ENCODE data around the gene SMARCAL1.
"Not testable (repeated sequence)": the region's sequence is repeated elsewhere in the genome, so short reads cannot be mapped to it uniquely, and the experiment has no call there.

The SMARCAL1 gene

DNA sequence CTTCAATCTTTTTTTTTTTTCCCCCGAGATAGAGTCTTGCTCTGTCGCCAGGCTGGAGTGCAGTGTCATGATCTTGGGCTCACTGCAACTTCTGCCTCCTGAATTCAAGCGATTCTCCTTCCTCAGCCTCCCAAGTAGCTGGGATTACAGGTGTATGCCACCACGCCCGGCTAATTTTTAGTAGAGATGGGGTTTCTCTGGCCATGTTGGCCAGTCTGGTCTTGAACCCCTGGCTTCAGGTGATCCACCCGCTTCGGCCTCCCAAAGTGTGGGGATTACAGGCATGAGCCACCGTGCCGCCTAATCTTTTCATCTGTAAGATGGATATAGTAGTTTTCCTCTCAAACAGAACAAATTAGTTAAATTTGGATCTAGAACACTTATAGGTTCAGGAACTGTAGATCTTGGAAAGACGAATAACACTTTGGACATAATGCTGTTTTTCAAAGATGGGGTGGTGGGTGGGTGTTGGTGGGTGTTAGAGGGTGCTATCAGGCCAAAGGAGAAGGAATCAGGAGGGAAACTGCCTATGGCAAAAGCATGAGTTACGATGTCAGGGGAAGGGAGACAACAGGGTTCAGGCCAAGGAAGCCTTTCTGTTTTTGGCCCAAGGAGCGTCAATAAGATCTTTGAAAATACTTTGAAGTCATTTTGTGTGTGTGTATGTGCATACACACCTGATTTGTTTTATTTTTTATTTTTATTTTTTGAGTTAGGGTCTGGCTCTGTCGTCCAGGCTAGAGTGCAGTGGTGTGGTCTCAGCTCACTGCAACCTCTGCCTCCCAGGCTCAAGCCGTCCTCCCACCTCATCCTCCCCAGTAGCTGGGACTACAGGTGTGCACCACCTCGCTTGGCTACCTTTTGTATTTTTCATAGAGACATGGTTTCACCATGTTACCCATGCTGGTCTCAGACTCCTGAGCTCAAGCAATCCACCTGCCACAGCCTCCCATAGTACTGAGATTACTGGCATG is 93.1 kb downstream of the SMARCAL1 start:
- TF ChIP-seq, protein P1, sequence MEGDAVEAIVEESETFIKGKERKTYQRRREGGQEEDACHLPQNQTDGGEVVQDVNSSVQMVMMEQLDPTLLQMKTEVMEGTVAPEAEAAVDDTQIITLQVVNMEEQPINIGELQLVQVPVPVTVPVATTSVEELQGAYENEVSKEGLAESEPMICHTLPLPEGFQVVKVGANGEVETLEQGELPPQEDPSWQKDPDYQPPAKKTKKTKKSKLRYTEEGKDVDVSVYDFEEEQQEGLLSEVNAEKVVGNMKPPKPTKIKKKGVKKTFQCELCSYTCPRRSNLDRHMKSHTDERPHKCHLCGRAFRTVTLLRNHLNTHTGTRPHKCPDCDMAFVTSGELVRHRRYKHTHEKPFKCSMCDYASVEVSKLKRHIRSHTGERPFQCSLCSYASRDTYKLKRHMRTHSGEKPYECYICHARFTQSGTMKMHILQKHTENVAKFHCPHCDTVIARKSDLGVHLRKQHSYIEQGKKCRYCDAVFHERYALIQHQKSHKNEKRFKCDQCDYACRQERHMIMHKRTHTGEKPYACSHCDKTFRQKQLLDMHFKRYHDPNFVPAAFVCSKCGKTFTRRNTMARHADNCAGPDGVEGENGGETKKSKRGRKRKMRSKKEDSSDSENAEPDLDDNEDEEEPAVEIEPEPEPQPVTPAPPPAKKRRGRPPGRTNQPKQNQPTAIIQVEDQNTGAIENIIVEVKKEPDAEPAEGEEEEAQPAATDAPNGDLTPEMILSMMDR (IDR thresholded peaks at IDR 0.05; ENCODE audit: control extremely low read depth, extremely low read depth, low read depth, missing control alignments) = no peak
- POLR2A ChIA-PET = no interaction called here
- CTCF ChIA-PET = interaction anchor here (0.7 to 2.3 kb wide), 6 partner anchors 8 to 162 kb away, joined by 3 to 8 read pairs (median 4); no protein-coding TSS in a partner anchor
- no peak for DNase-seq (ENCODE audit: extremely low spot score)

DNA sequence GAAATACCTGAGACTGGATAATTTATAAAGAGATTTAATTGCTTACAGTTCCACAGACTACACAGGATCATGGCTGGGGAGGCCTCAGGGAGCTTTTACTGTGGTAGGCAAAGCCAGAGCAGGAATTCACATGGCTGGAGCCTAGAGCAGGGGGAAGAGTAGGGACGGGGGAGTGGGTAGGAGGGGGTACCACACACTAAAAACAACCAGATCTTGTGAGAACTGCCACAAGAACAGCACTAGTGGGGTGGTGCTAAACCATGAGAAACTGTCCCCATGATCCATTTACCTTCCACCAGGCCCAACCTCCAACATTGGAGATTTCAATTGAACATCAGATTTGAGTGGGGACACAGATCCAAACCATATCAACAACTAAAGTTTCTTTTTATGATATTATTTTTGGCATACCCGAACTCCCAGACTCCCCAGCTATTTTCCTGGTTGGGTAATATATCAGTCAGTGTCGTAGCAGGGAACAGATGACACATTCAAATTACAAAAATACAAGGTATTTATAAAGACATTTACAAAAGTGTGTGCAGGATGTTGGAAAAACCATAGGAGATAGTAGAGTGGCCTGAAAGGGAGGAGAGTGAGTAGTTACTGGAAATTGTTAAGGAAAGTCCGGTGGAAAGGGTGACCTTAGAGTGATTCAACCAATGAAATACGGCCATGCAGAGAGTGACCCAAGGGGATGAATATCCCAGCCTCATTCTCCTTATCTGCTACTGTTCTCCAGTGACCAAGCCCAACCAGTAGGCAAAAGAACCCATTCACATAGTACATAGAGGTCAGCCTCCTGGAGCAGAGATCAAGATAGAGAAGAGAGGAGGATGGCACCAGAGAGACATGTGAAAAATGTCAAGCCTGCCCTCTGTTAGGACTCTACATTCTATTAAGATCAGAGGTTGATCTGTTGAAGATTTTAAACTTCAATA is 95.2 kb downstream of the SMARCAL1 start:
- ChIA-PET CTCF (interaction anchor here (1.3 to 3.6 kb wide), 4 partner anchors 10 to 159 kb away, joined by 4 to 27 read pairs (median 5); no protein-coding TSS in a partner anchor), POLR2A (interaction anchor here (0.5 to 1.0 kb wide), 2 partner anchors 285 to 502 kb away, joined by 3 to 6 read pairs; no protein-coding TSS in a partner anchor)
- no peak for DNase-seq (ENCODE audit: extremely low spot score)
- TF ChIP-seq, protein P1 (IDR thresholded peaks at IDR 0.05; ENCODE audit: control extremely low read depth, extremely low read depth, low read depth, missing control alignments) = no peak

DNA sequence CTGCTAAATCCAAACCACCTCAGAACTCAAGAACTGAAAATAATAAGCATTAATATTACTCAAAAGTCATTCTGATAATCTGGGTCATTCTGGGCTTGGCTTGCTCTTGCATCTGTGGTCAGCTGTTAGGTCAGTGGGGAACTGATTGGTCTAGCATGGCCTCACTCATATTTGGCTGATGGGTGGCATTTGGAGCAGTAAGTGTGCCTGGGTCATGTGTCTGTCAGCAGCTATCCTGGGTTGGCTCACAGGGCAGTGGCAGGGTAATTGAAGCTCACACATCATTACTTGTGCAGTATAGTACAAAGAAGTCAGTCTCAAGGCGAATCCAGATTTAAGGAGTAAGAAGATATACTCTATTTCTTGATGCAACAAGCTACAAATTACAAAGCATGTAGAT is 95.9 kb downstream of the SMARCAL1 start:
- TF ChIP-seq, protein P1 (IDR thresholded peaks at IDR 0.05; ENCODE audit: control extremely low read depth, extremely low read depth, low read depth, missing control alignments) = no peak
- ChIA-PET CTCF (interaction anchor here (0.8 to 3.6 kb wide), 5 partner anchors 10 to 158 kb away, joined by 3 to 27 read pairs (median 5); no protein-coding TSS in a partner anchor), POLR2A (no interaction called here)

DNA sequence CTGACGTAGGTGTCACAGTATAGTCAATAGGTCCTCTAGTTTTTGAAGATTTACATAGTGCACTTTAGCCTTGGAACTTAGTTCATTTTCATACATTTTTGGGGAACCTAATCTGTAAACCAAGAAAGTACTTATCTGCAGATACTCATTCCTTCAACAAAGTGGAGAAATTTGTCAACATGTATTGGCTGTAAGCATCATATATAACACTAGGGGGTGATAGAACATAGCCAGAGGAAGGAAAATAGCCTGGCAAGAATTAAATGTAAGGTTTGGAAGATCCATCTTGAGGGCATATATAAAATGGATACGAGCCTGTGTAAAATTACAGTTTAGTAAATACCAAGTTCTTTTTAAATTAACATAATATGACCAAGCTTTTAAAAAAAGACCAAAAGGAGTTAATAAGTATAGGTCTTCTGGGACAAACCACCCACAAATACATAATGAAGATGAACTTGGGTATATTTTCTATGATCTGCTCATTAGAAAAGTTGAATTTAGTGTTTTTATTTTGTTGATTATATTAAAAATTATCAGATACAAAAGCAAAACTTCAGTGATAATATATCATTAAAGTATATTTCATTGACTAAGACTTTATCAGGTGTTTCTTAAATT is 104.6 kb downstream of the SMARCAL1 start:
- TF ChIP-seq, protein P1 (IDR thresholded peaks at IDR 0.05; ENCODE audit: control extremely low read depth, extremely low read depth, low read depth, missing control alignments) = peak; percentile 56
- POLR2A ChIA-PET = no interaction called here
- DNase-seq (ENCODE audit: extremely low spot score) = peak; percentile 46
- CTCF ChIA-PET = interaction anchor here (0.6 to 13.2 kb wide), 16 partner anchors 8 to 294 kb away, joined by 3 to 325 read pairs (median 4); no protein-coding TSS in a partner anchor

More for the DNA sequence above, 95.9 kb downstream of the SMARCAL1 start:
- DNase-seq (ENCODE audit: extremely low spot score) = no peak

DNA sequence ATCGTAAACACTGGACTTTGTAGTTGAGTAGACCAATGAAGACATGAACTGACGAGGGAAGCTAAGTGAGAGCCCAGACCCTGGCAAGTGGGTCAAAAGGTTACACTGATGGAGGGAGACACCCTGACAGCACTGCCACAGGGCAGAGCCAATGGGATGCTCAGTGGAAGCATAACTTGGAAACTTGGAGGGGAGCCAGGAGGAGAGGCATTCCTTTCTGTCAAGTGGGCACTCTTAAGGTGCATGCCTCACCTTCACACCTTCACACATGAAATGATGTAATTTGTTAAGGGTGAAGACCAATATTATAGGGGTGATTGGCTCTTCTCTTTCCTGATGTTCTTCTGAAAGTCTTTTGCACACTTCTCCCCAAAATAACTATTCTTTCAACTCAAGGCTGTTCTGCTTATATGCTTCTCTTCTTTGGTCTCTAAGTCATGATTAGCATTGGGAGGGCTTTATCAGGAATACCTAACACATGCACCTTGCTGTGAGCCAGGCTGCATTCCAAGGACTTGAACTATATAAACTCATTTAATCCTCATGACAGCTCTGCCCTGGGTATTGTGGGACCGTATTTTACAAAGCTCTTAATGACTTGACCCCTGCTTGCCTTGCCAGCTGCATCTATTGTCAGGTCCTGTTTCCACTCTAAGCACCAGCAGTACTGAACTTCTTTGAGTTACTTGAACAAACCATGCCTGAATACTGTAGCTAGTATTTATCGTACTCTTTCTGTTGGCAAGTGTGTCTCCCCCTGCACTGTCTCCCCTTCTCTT is 105.4 kb downstream of the SMARCAL1 start:
- ChIA-PET POLR2A (interaction anchor here (0.9 kb wide), 1 partner anchor 13 kb away, joined by 3 read pairs; no protein-coding TSS in a partner anchor), CTCF (interaction anchor here (0.7 to 13.2 kb wide), 25 partner anchors 8 to 295 kb away, joined by 3 to 325 read pairs (median 3); no protein-coding TSS in a partner anchor)
- no peak for DNase-seq (ENCODE audit: extremely low spot score)
- TF ChIP-seq, protein P1 (IDR thresholded peaks at IDR 0.05; ENCODE audit: control extremely low read depth, extremely low read depth, low read depth, missing control alignments) = no peak

DNA sequence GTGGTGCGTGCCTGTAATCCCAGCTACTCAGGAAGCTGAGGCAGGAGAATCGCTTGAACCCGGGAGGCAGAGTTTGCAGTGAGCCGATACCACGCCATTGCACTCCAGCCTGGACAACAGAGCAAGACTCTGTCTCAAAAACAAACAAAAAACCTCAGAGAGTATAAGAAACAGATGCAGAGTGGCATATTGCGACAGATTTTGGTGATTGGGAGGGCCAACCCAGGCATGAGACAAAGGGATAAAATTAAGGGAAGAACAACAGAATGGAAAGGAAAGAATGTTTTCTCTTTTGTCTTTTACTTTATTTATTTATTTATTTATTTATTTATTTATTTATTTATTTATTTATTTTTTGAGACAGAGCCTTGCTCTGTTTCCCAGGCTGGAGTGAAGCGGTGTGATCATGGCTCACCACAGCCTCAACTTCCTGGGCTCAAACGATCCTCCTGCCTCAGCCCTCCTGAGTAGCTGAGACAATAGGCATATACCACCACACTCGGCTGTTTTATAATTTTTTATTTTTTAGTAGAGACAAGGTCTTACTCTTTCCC is 106.4 kb downstream of the SMARCAL1 start:
- CTCF ChIA-PET = interaction anchor here (0.9 to 13.2 kb wide), 24 partner anchors 8 to 378 kb away, joined by 3 to 325 read pairs (median 3); partner anchors contain the start of gene RPL37A
- DNase-seq (ENCODE audit: extremely low spot score); POLR2A ChIA-PET: not testable (repeated sequence)

All from GM10248 (cell line).